D341Med (cell line): ENCODE data around the gene INTS12.

Source experiments
- DNase-seq: peaks from one replicate; pipeline ENCODE4 v3.0.0; 2012; ENCODE audit warnings: low spot score

Gene INTS12

DNA sequence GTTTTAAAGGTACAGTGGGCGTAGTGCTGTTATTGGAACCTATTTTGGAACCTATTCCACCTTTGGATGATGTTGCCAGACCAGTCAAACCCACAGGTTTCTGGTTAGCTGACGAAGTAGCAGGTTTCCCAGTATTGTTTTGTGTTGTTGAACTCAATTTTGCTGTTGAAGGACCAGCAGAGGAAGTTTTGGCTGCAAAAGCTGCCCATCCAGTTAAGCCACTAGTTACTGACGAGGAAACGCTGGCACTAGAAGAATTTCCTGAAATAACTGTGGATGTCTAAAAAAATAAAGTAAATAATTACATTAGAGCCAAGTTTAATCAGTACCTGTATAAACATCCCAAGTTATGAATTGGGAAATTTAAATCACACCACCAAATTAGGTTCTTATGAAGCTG, 25.5 kb downstream of the INTS12 start:
- no peak for DNase-seq

- DNase-seq, result no peak
These were observed 29.3 kb downstream of the INTS12 start for GRCh38 chr4:105679186-105679585.

GRCh38 chr4:105677709-105678108, 30.8 kb downstream of the INTS12 start:
- DNase-seq, result no peak

DNA sequence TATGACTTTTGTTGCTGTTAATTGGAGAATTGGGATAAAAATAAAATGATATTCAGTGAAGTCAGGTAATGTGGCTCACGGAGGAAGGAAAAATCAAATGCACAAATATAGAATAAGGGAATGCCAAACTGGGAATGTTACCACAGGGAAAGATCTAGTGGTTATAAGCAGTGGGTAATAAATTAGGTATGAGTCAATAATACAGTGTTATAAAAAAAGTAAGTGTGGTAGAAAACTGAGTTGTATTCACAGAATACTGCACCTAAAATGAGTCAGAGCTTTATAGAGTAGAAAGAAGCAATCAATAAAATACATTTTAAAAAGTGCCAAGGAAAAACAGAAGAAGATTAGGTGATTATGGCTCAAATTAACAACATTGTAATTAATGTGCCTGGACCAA, 34.5 kb downstream of the INTS12 start:
- no peak for DNase-seq

- DNase-seq, result no peak
These were observed 37.2 kb downstream of the INTS12 start for GRCh38 chr4:105671301-105671700.

DNA sequence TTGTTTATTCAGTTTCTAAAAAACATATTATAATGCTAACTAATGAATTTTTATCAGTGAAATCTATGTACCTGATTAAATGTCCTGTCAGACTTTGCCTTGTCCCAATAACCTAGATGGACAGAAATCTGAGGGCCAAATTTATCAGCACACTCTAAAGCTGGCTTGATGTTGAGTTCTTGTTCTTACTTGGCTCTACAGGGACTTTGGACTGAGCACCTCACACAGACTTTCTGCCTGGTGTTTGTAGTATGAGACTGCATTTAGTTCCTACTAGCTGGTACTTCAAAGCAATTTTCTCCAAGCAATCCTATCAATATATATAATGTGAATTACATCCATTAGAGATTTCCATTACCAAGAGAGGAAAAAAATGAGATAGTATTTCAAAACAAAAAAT, 37.8 kb downstream of the INTS12 start:
- DNase-seq, result no peak

GRCh38 chr4:105666693-105667092, 41.8 kb downstream of the INTS12 start:
- peak; percentile 25 for DNase-seq

GRCh38 chr4:105662935-105663675, 45.4 kb downstream of the INTS12 start:
- no peak for DNase-seq

GRCh38 chr4:105661028-105661427, 47.5 kb downstream of the INTS12 start:
- DNase-seq, result no peak

GRCh38 chr4:105659190-105659589, 49.3 kb downstream of the INTS12 start:
- no peak for DNase-seq

GRCh38 chr4:105657117-105657765, 51.2 kb downstream of the INTS12 start:
- no peak for DNase-seq

DNA sequence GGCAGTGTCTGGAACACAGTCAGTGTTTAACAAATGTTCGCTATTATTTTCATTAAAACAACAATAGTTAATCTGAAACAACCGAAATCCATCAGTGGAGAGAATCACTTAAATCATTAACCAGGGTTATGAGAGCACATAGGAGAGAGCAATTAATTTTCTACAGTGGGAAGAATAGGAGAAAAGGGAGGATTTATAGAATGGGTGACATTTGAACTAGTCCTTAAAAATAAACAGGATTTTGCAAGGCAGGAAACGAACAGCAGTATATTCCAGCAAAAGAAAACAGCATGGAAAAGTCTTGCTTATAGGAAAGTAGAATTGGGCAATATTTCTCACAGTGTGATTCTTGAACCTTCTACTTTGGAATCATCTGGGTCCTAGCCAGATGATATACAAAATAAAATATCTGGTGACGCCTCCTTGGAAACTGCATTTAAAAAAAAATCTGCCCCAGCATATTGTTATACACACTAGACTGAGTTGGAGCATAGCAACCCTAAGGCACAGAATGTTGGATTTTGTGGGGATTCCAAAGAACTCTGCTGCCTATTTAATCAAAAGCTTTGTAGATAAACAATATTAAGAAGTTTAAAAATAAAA, 56.1 kb downstream of the INTS12 start:
- DNase-seq, result no peak

GRCh38 chr4:105651884-105652283, 56.6 kb downstream of the INTS12 start:
- no peak for DNase-seq

DNA sequence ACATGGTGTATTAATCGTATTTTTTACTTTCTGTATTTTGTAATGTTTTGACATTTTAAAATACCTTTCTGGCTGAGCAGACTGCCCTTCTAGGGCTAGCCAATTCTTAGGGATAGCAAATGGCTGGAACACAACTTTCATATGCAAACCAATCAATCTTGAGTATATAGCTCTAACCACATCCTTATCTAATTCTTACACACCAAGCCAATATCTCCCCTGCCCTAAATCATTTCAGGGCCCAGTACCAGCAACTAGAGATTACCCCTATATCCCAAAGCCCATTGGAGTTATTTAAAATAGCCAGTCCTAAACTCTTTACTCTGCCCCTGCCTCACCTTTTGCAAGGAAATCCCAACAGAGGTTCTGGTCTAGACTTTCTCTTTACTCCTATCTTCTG, 58.3 kb downstream of the INTS12 start:
- DNase-seq, result no peak

- no peak for DNase-seq
These were observed 63.0 kb downstream of the INTS12 start for GRCh38 chr4:105645440-105645839.

DNA sequence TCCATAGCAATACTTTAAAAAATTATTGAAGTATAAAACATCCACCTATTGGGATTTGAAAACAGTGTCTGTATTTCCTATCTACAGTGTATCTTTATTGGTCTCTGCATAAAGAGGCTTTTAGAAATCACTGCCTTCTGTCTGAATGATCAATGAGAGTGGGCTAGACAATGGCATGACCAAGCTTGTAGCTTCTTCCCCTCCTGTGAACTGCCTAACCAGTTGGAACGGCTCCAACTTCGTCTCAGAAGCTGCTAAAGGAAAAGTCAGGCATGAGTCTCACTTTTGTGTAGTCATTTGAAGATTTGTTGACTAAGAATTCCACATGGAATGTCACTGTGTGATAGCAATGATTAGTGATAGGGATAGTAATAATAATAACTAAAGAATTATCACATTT, 64.2 kb downstream of the INTS12 start:
- no peak for DNase-seq

GRCh38 chr4:105641845-105642244, 66.6 kb downstream of the INTS12 start:
- DNase-seq, result no peak

- DNase-seq, result no peak
These were observed 70.9 kb downstream of the INTS12 start for GRCh38 chr4:105637408-105638176.

- DNase-seq, result no peak
These were observed 73.9 kb downstream of the INTS12 start for GRCh38 chr4:105634402-105635080.

GRCh38 chr4:105633241-105633640, 75.2 kb downstream of the INTS12 start:
- DNase-seq, result no peak
